Neural crest cell (in vitro differentiated cells): ENCODE results near the gene PIP4K2B. TPM values are rescaled to one million over a fixed set of nuclear protein-coding genes. Genes with fewer than 3 reads are reported as not detected.
A peak's percentile ranks its signal among the peaks of the same experiment; 100 is the strongest.

ENCODE experiments used
- DNase-seq: peaks from one replicate; pipeline ENCODE4 v3.0.0; 2021; ENCODE audit warnings: low read depth, mixed read lengths, low spot score
- H3K27ac Mint-ChIP-seq: one replicate; pipeline ENCODE4 v1.8.0; 2021; ENCODE audit warnings: mild to moderate bottlenecking, mixed read lengths; ENCODE audit not compliant: unreplicated experiment
- H3K27me3 Mint-ChIP-seq: 2 replicates; pipeline ENCODE4 v1.8.0; 2021; ENCODE audit warnings: low read depth, mild to moderate bottlenecking, mixed read lengths
- H3K36me3 Mint-ChIP-seq: 2 replicates; pipeline ENCODE4 v1.8.0; 2021; ENCODE audit warnings: low read depth, mild to moderate bottlenecking, mixed read lengths
- H3K4me1 Mint-ChIP-seq: 2 replicates; pipeline ENCODE4 v1.8.0; 2021; ENCODE audit warnings: mixed read lengths
- H3K4me3 Mint-ChIP-seq: one replicate; pipeline ENCODE4 v1.8.0; 2021; ENCODE audit warnings: mild to moderate bottlenecking, mixed read lengths
- H3K9me3 Mint-ChIP-seq: 2 replicates; pipeline ENCODE4 v1.8.0; 2021; ENCODE audit warnings: mixed read lengths
- total RNA-seq: library from RNA; stranded (reverse); gene quantifications from 2 replicates; pipeline ENCODE4 v1.2.1, GENCODE V29; 2021
- TF ChIP-seq, protein P1 (sequence below): fragments of 200-600 bp; sonication (generic); conservative IDR thresholded peaks from 2 replicates; pipeline ENCODE4 v1.5.0; 2021; ENCODE audit warnings: antibody characterized with exemption, mild to moderate bottlenecking

PIP4K2B gene
- total RNA-seq, 1 donor from 2014 or later: 105 TPM

GRCh38 chr17:38752308-38753070 lies 46.9 kb downstream of the PIP4K2B start, which contains the start of gene PSMB3:
TSS of gene PSMB3 (plus strand) at chr17:38752741. CDS start at chr17:38752827, 86 bp downstream.
- Mint-ChIP-seq H3K36me3 (peaks cover 4% of the 10 kb centered on the region), H3K27ac (peak within 1 kb of the TSS; percentile 88), H3K27me3 (peaks cover 23% of the 10 kb centered on the region), H3K4me1 (peaks cover 39% of the 10 kb centered on the region), H3K4me3 (peak within 1 kb of the TSS; percentile 96), H3K9me3 (no peaks in the 10 kb centered on the region)
- TF ChIP-seq, protein P1, sequence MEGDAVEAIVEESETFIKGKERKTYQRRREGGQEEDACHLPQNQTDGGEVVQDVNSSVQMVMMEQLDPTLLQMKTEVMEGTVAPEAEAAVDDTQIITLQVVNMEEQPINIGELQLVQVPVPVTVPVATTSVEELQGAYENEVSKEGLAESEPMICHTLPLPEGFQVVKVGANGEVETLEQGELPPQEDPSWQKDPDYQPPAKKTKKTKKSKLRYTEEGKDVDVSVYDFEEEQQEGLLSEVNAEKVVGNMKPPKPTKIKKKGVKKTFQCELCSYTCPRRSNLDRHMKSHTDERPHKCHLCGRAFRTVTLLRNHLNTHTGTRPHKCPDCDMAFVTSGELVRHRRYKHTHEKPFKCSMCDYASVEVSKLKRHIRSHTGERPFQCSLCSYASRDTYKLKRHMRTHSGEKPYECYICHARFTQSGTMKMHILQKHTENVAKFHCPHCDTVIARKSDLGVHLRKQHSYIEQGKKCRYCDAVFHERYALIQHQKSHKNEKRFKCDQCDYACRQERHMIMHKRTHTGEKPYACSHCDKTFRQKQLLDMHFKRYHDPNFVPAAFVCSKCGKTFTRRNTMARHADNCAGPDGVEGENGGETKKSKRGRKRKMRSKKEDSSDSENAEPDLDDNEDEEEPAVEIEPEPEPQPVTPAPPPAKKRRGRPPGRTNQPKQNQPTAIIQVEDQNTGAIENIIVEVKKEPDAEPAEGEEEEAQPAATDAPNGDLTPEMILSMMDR: no peak
- peak; percentile 85 for DNase-seq

- TF ChIP-seq, protein P1: no peak
- DNase-seq: peak; percentile 90
- Mint-ChIP-seq H3K27me3 (peaks cover 23% of the 10 kb centered on the region), H3K9me3 (no peaks in the 10 kb centered on the region), H3K4me3 (peak overlapping the region; percentile 96), H3K27ac (peak overlapping the region; percentile 74), H3K4me1 (peaks cover 40% of the 10 kb centered on the region), H3K36me3 (peaks cover 4% of the 10 kb centered on the region)
These were observed 47.5 kb downstream of the PIP4K2B start for GRCh38 chr17:38751808-38752307.

GRCh38 chr17:38751144-38751807 lies 48.1 kb downstream of the PIP4K2B start:
- Mint-ChIP-seq H3K27me3 (peaks cover 23% of the 10 kb centered on the region), H3K36me3 (peaks cover 4% of the 10 kb centered on the region), H3K4me3 (peak overlapping the region; percentile 96), H3K9me3 (no peaks in the 10 kb centered on the region), H3K27ac (peak overlapping the region; percentile 74), H3K4me1 (peaks cover 46% of the 10 kb centered on the region)
- DNase-seq: no peak
- TF ChIP-seq, protein P1: no peak

DNA sequence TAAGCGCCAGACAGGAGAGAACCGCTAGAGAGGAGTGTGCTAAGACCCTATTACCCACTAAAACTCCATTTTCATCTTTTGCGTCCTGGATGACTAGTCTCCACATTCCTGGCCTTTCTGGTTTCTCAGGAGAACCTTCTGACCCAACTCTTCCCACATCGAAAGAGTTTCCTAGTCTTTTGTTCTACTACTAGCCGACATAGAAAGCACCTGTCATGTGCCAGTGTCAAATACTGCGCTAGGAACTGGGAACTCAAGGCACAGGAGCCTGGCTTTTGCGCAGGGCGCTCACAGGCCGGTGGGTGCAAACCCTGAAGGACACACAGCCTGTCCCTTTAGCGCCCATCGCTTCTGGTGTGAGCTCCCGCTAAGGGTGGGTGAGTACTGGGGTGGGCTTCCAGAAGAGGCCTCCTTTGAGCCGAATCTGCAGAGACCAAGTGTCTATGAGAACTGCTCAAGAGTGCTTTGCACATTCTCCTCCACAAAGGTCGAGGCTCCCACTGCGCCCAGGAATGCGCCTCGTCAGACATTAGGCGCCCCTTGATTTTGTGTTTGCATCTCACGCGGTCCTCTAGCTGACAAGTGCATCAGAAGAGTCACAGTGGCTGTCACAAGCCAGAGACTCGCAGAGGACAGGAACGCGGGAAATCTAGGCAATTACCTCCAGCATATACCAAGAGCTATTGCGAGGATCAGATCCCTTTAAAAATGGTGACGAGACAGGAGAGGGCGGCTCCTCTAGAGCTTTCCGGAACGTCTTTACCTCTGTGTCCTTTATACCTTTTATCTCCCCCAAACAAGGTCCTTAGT lies 48.8 kb downstream of the PIP4K2B start:
- TF ChIP-seq, protein P1: no peak
- Mint-ChIP-seq H3K4me3 (peak overlapping the region; percentile 96), H3K36me3 (peaks cover 2% of the 10 kb centered on the region)

DNA sequence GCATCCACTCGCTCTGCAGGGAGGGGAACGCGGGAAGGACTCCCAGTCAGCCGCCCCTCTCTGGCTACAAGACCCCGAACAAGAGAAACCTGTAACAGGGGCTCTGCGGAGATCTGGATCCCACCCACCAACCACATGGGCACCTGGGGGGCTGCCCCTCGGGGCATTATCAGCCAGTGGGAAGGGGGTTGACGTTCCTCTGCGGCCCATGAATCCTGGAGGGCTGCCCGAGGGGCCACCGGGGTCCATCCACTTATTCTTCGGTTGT lies 49.4 kb downstream of the PIP4K2B start:
- peak overlapping the region; percentile 96 for H3K4me3 Mint-ChIP-seq
- TF ChIP-seq, protein P1: no peak
- no peak for DNase-seq
- peaks cover 56% of the 10 kb centered on the region for H3K4me1 Mint-ChIP-seq
- peaks cover 23% of the 10 kb centered on the region for H3K27me3 Mint-ChIP-seq
- H3K36me3 Mint-ChIP-seq: peaks cover 2% of the 10 kb centered on the region
- no peaks in the 10 kb centered on the region for H3K9me3 Mint-ChIP-seq
- peak overlapping the region; percentile 78 for H3K27ac Mint-ChIP-seq

More for the DNA sequence above, 48.8 kb downstream of the PIP4K2B start:
- Mint-ChIP-seq H3K9me3 (no peaks in the 10 kb centered on the region), H3K4me1 (peaks cover 54% of the 10 kb centered on the region), H3K27ac (no peak overlapping the region), H3K27me3 (peaks cover 23% of the 10 kb centered on the region)
- no peak for DNase-seq
